Measurements from ENCODE around the gene SLC19A1.

- TF ChIP-seq, protein P1, sequence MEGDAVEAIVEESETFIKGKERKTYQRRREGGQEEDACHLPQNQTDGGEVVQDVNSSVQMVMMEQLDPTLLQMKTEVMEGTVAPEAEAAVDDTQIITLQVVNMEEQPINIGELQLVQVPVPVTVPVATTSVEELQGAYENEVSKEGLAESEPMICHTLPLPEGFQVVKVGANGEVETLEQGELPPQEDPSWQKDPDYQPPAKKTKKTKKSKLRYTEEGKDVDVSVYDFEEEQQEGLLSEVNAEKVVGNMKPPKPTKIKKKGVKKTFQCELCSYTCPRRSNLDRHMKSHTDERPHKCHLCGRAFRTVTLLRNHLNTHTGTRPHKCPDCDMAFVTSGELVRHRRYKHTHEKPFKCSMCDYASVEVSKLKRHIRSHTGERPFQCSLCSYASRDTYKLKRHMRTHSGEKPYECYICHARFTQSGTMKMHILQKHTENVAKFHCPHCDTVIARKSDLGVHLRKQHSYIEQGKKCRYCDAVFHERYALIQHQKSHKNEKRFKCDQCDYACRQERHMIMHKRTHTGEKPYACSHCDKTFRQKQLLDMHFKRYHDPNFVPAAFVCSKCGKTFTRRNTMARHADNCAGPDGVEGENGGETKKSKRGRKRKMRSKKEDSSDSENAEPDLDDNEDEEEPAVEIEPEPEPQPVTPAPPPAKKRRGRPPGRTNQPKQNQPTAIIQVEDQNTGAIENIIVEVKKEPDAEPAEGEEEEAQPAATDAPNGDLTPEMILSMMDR (IDR thresholded peaks at IDR 0.05 in 8 of 11, conservative IDR thresholded peaks at IDR 0.05 in 3 of 11), result no peak
- TF ChIP-seq POLR2A (IDR thresholded peaks at IDR 0.05), result no peak
Measured at GRCh38 chr21:45488931-45489721, 53.1 kb downstream of the SLC19A1 start.
